ENCODE measurements around the gene TANC1.
A peak's percentile ranks its signal among the peaks of the same experiment; 100 is the strongest.

Gene TANC1

GRCh38 chr2:159044804-159045286 lies 76.4 kb downstream of the TANC1 start:
- Histone ChIP-seq H3K4ac (ENCODE audit: low read depth, low read length) (no peak overlapping the region), H4K8ac (ENCODE audit: low read depth, low read length) (no peak overlapping the region), H3K36me3 (ENCODE audit: control insufficient read depth in 1 of 2, insufficient read depth in 2 of 2, low read length in 2 of 2) (peaks cover 15% of the 10 kb centered on the region in 2 experiments), H2AK5ac (ENCODE audit: low read length) (no peak overlapping the region), H3K4me3 (ENCODE audit: low read depth, low read length) (no peak overlapping the region), H3K4me1 (ENCODE audit: control insufficient read depth in 1 of 2, insufficient read depth in 2 of 2, low read length in 2 of 2) (peaks cover 0 to 7% of the 10 kb centered on the region in 2 experiments), H2BK12ac (ENCODE audit: low read length) (no peak overlapping the region), H3K14ac (ENCODE audit: low read length) (no peak overlapping the region), H2BK120ac (ENCODE audit: insufficient read depth, low read length, poor library complexity) (no peak overlapping the region), H4K91ac (ENCODE audit: low read depth, low read length) (no peak overlapping the region), H3K9me3 (ENCODE audit: insufficient read depth, low read depth, low read length) (peaks cover 7% of the 10 kb centered on the region), H3K18ac (ENCODE audit: low read length) (no peak overlapping the region), H4K12ac (ENCODE audit: low read depth, low read length) (no peak overlapping the region), H3K9ac (ENCODE audit: low read length) (no peak overlapping the region), H3K79me2 (ENCODE audit: control insufficient read depth, insufficient read depth, low read length, poor library complexity) (no peaks in the 10 kb centered on the region), H2AFZ (ENCODE audit: insufficient read depth, low read length, poor library complexity) (no peak overlapping the region), H3K79me1 (ENCODE audit: low read length) (no peaks in the 10 kb centered on the region), H3K4me2 (ENCODE audit: low read length) (no peak overlapping the region), H3K27ac (ENCODE audit: low read depth, low read length) (no peak overlapping the region), H2BK5ac (ENCODE audit: low read depth, low read length, poor library complexity) (no peak overlapping the region), H3K23ac (ENCODE audit: low read length) (no peak overlapping the region), H3K27me3 (ENCODE audit: insufficient read depth, low read length) (no peaks in the 10 kb centered on the region)
- no peak for DNase-seq
- WGBS (ENCODE audit: extremely low coverage, insufficient coverage, insufficient read length), result no CpG with 5 or more reads among the region's 4 CpGs

- Histone ChIP-seq H3K4me2 (ENCODE audit: low read length) (no peak overlapping the region), H3K9ac (ENCODE audit: low read length) (no peak overlapping the region), H3K79me2 (ENCODE audit: control insufficient read depth, insufficient read depth, low read length, poor library complexity) (no peaks in the 10 kb centered on the region), H2AFZ (ENCODE audit: insufficient read depth, low read length, poor library complexity) (no peak overlapping the region), H3K4me1 (ENCODE audit: control insufficient read depth in 1 of 2, insufficient read depth in 2 of 2, low read length in 2 of 2) (peaks cover 0 to 7% of the 10 kb centered on the region in 2 experiments), H3K23ac (ENCODE audit: low read length) (no peak overlapping the region), H3K36me3 (ENCODE audit: control insufficient read depth in 1 of 2, insufficient read depth in 2 of 2, low read length in 2 of 2) (peaks cover 15% of the 10 kb centered on the region in 2 experiments), H3K14ac (ENCODE audit: low read length) (no peak overlapping the region), H3K27me3 (ENCODE audit: insufficient read depth, low read length) (no peaks in the 10 kb centered on the region), H3K4me3 (ENCODE audit: low read depth, low read length) (no peak overlapping the region), H4K91ac (ENCODE audit: low read depth, low read length) (no peak overlapping the region), H3K27ac (ENCODE audit: low read depth, low read length) (no peak overlapping the region), H3K9me3 (ENCODE audit: insufficient read depth, low read depth, low read length) (peaks cover 7% of the 10 kb centered on the region), H3K4ac (ENCODE audit: low read depth, low read length) (no peak overlapping the region), H2BK5ac (ENCODE audit: low read depth, low read length, poor library complexity) (no peak overlapping the region), H4K8ac (ENCODE audit: low read depth, low read length) (no peak overlapping the region), H3K79me1 (ENCODE audit: low read length) (no peaks in the 10 kb centered on the region), H2AK5ac (ENCODE audit: low read length) (no peak overlapping the region), H3K18ac (ENCODE audit: low read length) (no peak overlapping the region), H2BK12ac (ENCODE audit: low read length) (no peak overlapping the region), H2BK120ac (ENCODE audit: insufficient read depth, low read length, poor library complexity) (no peak overlapping the region), H4K12ac (ENCODE audit: low read depth, low read length) (no peak overlapping the region)
- 100% methylated on average over 1 of the region's 11 CpGs for WGBS (ENCODE audit: extremely low coverage, insufficient coverage, insufficient read length)
- DNase-seq, result peak in 1 of 2 donors; percentile 31
Measured at GRCh38 chr2:159045545-159046454, 77.4 kb downstream of the TANC1 start.

DNA sequence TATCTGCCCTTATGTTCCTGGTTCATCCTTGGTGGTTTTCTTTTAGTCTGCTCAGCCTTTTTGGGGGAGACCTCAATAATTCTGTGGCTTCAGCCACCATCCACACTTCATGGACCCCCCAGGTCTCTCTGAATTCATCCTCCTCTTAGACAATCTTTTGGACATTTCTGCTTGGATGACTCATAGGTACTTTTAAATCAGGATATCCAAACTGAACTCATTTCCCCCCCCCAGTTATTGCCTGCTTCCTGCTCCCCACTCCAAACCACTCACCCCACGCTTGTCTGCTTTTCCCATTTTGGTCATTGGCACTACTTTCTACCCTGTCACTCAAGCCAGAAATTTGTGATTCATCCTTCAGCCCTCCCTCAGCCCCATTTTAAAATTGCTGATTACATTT lies 78.5 kb downstream of the TANC1 start:
- H3K4me1 ChIP-seq (ENCODE audit: control insufficient read depth in 1 of 2, insufficient read depth in 2 of 2, low read length in 2 of 2), result peaks cover 0 to 7% of the 10 kb centered on the region in 2 experiments
- no peaks in the 10 kb centered on the region for H3K79me2 ChIP-seq (ENCODE audit: control insufficient read depth, insufficient read depth, low read length, poor library complexity)
- DNase-seq, result no peak
- no peak overlapping the region for H2BK5ac ChIP-seq (ENCODE audit: low read depth, low read length, poor library complexity)
- no peak overlapping the region for H3K23ac ChIP-seq (ENCODE audit: low read length)
- no peak overlapping the region for H4K12ac ChIP-seq (ENCODE audit: low read depth, low read length)
- H3K18ac ChIP-seq (ENCODE audit: low read length), result no peak overlapping the region
- no peak overlapping the region for H3K4me3 ChIP-seq (ENCODE audit: low read depth, low read length)
- no peak overlapping the region for H4K91ac ChIP-seq (ENCODE audit: low read depth, low read length)
- H3K27me3 ChIP-seq (ENCODE audit: insufficient read depth, low read length), result no peaks in the 10 kb centered on the region
- no peak overlapping the region for H2AK5ac ChIP-seq (ENCODE audit: low read length)
- H3K14ac ChIP-seq (ENCODE audit: low read length), result no peak overlapping the region
- H2AFZ ChIP-seq (ENCODE audit: insufficient read depth, low read length, poor library complexity), result no peak overlapping the region
- H2BK12ac ChIP-seq (ENCODE audit: low read length), result no peak overlapping the region
- no CpG with 5 or more reads among the region's 1 CpG for WGBS (ENCODE audit: extremely low coverage, insufficient coverage, insufficient read length)
- no peaks in the 10 kb centered on the region for H3K79me1 ChIP-seq (ENCODE audit: low read length)
- no peaks in the 10 kb centered on the region for H3K9me3 ChIP-seq (ENCODE audit: insufficient read depth, low read depth, low read length)
- no peak overlapping the region for H3K27ac ChIP-seq (ENCODE audit: low read depth, low read length)
- no peak overlapping the region for H2BK120ac ChIP-seq (ENCODE audit: insufficient read depth, low read length, poor library complexity)
- no peak overlapping the region for H3K9ac ChIP-seq (ENCODE audit: low read length)
- H3K4me2 ChIP-seq (ENCODE audit: low read length), result no peak overlapping the region
- H3K36me3 ChIP-seq (ENCODE audit: control insufficient read depth in 1 of 2, insufficient read depth in 2 of 2, low read length in 2 of 2), result peaks cover 5 to 9% of the 10 kb centered on the region in 2 experiments
- H3K4ac ChIP-seq (ENCODE audit: low read depth, low read length), result no peak overlapping the region
- H4K8ac ChIP-seq (ENCODE audit: low read depth, low read length), result no peak overlapping the region

- Histone ChIP-seq H4K12ac (ENCODE audit: low read depth, low read length) (no peak overlapping the region), H4K91ac (ENCODE audit: low read depth, low read length) (no peak overlapping the region), H3K36me3 (ENCODE audit: control insufficient read depth in 1 of 2, insufficient read depth in 2 of 2, low read length in 2 of 2) (peaks cover 0 to 4% of the 10 kb centered on the region in 2 experiments), H3K18ac (ENCODE audit: low read length) (no peak overlapping the region), H3K9ac (ENCODE audit: low read length) (no peak overlapping the region), H2BK120ac (ENCODE audit: insufficient read depth, low read length, poor library complexity) (no peak overlapping the region), H2AFZ (ENCODE audit: insufficient read depth, low read length, poor library complexity) (no peak overlapping the region), H3K4ac (ENCODE audit: low read depth, low read length) (no peak overlapping the region), H3K27me3 (ENCODE audit: insufficient read depth, low read length) (no peaks in the 10 kb centered on the region), H3K14ac (ENCODE audit: low read length) (no peak overlapping the region), H4K8ac (ENCODE audit: low read depth, low read length) (no peak overlapping the region), H3K79me2 (ENCODE audit: control insufficient read depth, insufficient read depth, low read length, poor library complexity) (no peaks in the 10 kb centered on the region), H3K27ac (ENCODE audit: low read depth, low read length) (no peak overlapping the region), H3K4me3 (ENCODE audit: low read depth, low read length) (no peak overlapping the region), H3K79me1 (ENCODE audit: low read length) (peaks cover 3% of the 10 kb centered on the region), H2BK12ac (ENCODE audit: low read length) (no peak overlapping the region), H3K9me3 (ENCODE audit: insufficient read depth, low read depth, low read length) (no peaks in the 10 kb centered on the region), H2BK5ac (ENCODE audit: low read depth, low read length, poor library complexity) (no peak overlapping the region), H3K23ac (ENCODE audit: low read length) (no peak overlapping the region), H2AK5ac (ENCODE audit: low read length) (no peak overlapping the region), H3K4me2 (ENCODE audit: low read length) (no peak overlapping the region), H3K4me1 (ENCODE audit: control insufficient read depth in 1 of 2, insufficient read depth in 2 of 2, low read length in 2 of 2) (peaks cover 4 to 7% of the 10 kb centered on the region in 2 experiments)
- no CpG with 5 or more reads among the region's 1 CpG for WGBS (ENCODE audit: extremely low coverage, insufficient coverage, insufficient read length)
- no peak for DNase-seq
Measured at GRCh38 chr2:159050426-159050825, 82.0 kb downstream of the TANC1 start.

Measured in trophoblast cell (in vitro differentiated cells and primary cell).